22Rv1 (cell line): ENCODE results near the gene GAB2.

Experiments
- H3K27ac ChIP-seq: fragments of 450-650 bp; 2 replicates; pipeline ENCODE4 v1.5.1; 2017
- ZFX ChIP-seq: fragments of 450-650 bp; IDR thresholded peaks from 2 replicates; pipeline ENCODE4 v1.6.1; 2017; ENCODE audit warnings: antibody characterized with exemption, borderline replicate concordance
- TF ChIP-seq, protein P1 (sequence below): fragments of 450-650 bp; IDR thresholded peaks from 2 replicates; pipeline ENCODE4 v1.5.1; 2017; ENCODE audit warnings: mild to moderate bottlenecking

Gene GAB2

DNA sequence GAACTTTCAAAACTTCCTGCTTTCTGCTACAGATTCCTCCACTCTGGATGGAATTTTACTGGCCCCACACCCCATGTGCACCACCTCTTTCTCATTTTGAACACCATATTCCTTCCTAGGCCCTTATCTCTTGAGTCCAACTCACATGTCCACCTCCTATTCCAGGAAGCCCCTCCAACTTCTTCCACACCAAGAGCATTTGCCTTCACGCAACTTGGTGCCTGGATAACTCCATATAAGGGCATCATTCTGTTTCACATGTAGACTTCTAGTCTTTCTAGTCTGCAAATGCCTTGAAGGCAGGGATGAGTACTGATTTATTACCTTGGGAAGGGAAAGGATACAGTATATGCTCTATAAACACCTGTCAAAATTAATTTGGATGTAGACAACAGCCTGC, 17.5 kb downstream of the GAB2 start:
- H3K27ac ChIP-seq = no peak overlapping the region
- TF ChIP-seq, protein P1, sequence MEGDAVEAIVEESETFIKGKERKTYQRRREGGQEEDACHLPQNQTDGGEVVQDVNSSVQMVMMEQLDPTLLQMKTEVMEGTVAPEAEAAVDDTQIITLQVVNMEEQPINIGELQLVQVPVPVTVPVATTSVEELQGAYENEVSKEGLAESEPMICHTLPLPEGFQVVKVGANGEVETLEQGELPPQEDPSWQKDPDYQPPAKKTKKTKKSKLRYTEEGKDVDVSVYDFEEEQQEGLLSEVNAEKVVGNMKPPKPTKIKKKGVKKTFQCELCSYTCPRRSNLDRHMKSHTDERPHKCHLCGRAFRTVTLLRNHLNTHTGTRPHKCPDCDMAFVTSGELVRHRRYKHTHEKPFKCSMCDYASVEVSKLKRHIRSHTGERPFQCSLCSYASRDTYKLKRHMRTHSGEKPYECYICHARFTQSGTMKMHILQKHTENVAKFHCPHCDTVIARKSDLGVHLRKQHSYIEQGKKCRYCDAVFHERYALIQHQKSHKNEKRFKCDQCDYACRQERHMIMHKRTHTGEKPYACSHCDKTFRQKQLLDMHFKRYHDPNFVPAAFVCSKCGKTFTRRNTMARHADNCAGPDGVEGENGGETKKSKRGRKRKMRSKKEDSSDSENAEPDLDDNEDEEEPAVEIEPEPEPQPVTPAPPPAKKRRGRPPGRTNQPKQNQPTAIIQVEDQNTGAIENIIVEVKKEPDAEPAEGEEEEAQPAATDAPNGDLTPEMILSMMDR = no peak
- no peak for TF ChIP-seq ZFX

DNA sequence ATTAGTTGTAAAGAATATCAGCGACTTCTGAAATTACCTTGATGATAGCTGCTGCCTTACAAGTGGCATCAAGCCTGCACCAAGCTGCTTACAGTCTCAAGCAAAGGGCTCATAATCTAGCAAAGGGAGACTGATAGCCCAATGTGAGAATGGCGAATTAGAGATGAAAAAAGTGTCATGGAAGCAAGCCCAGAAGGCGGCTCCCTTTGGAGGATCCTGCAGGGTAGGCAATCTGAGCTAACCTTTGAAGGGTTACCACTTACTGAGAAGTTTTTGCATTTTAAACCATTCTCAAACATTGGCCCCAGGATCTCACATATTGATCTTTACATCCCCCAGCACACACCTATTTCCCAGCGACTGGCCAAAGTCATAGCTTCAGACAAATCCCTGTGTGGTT, 18.5 kb downstream of the GAB2 start:
- H3K27ac ChIP-seq = no peak overlapping the region
- no peak for TF ChIP-seq ZFX
- TF ChIP-seq, protein P1 = no peak

DNA sequence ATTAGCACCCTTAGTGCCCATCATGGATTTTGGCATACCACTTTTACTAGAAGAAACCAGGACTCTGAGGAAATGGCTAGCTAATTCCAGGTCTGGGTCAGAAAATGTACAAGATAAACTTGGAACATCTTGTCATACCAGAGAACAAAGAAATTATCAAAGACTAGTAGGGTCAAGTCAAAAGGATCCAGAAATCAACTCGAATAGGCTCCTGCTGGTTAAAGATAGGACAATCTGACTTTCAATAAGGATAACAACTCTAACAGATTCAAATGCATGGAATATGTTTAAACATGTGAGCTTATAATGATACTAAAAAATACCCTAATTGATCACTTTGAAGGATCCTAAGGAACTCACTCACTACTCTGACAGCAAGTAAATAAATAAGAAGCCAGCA, 18.9 kb downstream of the GAB2 start:
- TF ChIP-seq, protein P1 = no peak
- no peak for TF ChIP-seq ZFX
- no peak overlapping the region for H3K27ac ChIP-seq

DNA sequence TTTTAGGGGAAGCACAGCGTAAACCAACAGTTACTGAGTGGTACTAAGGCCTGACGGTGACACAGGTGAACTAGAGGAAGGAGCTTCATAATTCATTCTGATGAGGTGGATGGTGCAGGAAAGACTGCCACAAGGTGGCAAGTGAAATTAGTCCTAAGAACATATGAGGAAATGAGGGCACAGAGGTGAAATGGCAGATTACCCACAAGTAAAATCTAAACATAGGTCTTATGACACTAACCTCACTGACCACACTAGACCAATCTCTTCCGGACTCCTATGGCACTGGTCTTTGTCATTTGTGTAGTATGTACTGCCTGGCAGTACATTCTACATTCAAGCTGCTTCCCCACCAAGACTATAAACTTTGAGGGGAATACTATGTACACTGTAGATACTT, 20.2 kb downstream of the GAB2 start:
- no peak overlapping the region for H3K27ac ChIP-seq

DNA sequence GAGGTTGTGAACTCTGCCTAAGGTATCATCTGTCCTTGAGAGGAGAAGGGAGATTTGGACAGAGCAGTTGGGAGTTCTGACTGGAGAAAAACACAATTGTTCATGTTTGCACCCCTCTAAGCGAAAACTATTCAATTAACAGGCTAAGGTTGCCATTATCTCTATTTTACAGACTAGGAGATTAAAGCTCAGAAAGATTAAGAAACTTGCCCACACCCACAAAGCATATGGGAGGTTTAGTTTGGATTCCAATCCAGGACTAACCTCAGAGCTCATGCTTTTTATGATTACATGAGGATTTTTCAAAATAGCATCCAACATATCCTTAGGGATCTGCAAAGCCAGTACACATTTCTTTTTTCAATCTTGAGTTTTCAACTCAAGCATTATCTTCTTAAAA, 22.0 kb downstream of the GAB2 start:
- no peak overlapping the region for H3K27ac ChIP-seq
- TF ChIP-seq, protein P1 = no peak
- no peak for TF ChIP-seq ZFX

More for the DNA sequence above, 20.2 kb downstream of the GAB2 start:
- TF ChIP-seq ZFX = no peak
- TF ChIP-seq, protein P1 = no peak

DNA sequence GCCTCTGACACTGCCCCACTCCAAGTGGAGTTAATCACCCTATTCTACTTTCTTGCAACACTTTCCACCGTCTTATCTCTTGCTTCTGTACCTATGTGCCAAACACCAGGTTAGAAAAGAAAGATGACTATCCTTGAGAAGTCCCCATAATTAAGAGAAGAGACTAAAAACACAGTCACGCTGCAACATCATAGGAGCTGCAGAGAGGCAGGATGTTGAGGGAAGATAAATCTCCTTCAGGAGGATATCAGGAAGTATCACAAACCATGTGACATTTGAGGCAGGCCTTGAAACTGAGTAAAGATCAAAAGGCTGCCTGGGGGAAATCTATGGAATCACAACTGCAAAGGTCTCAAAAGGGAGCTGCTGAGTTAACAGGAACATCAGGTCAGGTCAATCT, 24.8 kb downstream of the GAB2 start:
- no peak overlapping the region for H3K27ac ChIP-seq
- TF ChIP-seq, protein P1 = no peak
- TF ChIP-seq ZFX = no peak

DNA sequence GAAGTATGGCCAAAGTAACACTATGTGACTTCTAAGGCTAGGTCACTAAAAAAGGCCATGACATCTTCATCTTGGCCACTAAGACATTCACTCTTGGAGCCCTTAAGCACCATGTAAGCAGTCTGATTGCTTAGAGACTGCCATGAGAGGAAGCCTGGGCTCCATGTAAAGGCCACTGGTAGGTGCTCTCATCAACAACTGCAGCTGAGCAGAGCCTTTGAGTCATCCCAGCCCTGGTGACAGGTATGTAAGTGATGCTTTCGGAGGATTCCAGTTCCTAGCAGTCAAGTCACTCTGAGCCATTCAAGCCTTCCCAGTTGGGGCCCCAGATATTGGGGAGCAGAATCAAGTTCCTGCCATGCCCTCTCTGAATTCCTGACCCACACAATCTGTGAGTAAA, 26.2 kb downstream of the GAB2 start:
- no peak overlapping the region for H3K27ac ChIP-seq
- TF ChIP-seq ZFX = no peak
- TF ChIP-seq, protein P1 = no peak
